ENCODE measurements around the gene SULT1A2. TPM values are rescaled to one million over a fixed set of nuclear protein-coding genes. Genes with fewer than 3 reads are reported as not detected.

Gene SULT1A2
- total and polyA plus RNA-seq, 2 donors (not counting 1 experiment from before 2014, with no cell fraction given), result 0.17 TPM; not detected in 1

DNA sequence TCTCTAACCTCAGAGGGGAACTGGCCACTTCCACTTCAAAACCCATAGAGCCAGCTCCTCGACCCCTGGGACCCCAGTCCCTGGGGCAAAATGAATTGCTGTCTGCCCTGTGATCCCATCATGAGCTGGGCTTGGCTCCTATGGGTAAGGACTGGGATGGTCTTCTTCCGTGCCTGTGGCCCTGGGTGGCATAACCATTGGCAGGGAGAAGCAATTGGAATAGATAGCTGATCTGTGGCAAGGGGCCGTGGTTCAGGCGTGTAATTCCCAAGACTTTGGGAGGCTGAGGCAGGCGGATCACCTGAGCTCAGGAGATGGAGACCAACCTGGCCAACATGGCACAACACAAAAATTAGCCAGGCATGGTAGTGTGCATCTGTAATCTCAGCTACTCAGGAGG is 4.3 kb downstream of the SULT1A2 start:
- no peaks in the 10 kb centered on the region for H3K27me3 ChIP-seq (ENCODE audit: control insufficient read depth, insufficient read depth, low read length)
- no peak overlapping the region for H2AFZ ChIP-seq (ENCODE audit: low read length)
- H3K79me2 ChIP-seq (ENCODE audit: control insufficient read depth, insufficient read depth, low read length), result no peaks in the 10 kb centered on the region
- no peaks in the 10 kb centered on the region for H3K4me1 ChIP-seq (ENCODE audit: control insufficient read depth, extremely low read depth, insufficient read depth, low read length)
- H3K9ac ChIP-seq (ENCODE audit: insufficient read depth, low read length), result no peak overlapping the region
- TF ChIP-seq, protein P1, sequence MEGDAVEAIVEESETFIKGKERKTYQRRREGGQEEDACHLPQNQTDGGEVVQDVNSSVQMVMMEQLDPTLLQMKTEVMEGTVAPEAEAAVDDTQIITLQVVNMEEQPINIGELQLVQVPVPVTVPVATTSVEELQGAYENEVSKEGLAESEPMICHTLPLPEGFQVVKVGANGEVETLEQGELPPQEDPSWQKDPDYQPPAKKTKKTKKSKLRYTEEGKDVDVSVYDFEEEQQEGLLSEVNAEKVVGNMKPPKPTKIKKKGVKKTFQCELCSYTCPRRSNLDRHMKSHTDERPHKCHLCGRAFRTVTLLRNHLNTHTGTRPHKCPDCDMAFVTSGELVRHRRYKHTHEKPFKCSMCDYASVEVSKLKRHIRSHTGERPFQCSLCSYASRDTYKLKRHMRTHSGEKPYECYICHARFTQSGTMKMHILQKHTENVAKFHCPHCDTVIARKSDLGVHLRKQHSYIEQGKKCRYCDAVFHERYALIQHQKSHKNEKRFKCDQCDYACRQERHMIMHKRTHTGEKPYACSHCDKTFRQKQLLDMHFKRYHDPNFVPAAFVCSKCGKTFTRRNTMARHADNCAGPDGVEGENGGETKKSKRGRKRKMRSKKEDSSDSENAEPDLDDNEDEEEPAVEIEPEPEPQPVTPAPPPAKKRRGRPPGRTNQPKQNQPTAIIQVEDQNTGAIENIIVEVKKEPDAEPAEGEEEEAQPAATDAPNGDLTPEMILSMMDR (conservative IDR thresholded peaks at IDR 0.05 in 1 of 2, IDR thresholded peaks at IDR 0.05 in 1 of 2; ENCODE audit: low read depth in 1 of 2, low read length in 2 of 2), result no peak
- TF ChIP-seq EZH2 (IDR thresholded peaks at IDR 0.05; ENCODE audit: low read length, missing control alignments), result no peak
- no peaks in the 10 kb centered on the region for H3K36me3 ChIP-seq (ENCODE audit: control insufficient read depth, insufficient read depth, low read length)
- H4K20me1 ChIP-seq (ENCODE audit: control insufficient read depth, extremely low read depth, insufficient read depth, low read length), result no peaks in the 10 kb centered on the region
- H3K9me3 ChIP-seq (ENCODE audit: control insufficient read depth, insufficient read depth, low read depth, low read length), result no peaks in the 10 kb centered on the region
- DNase-seq (ENCODE audit: low read depth in 2 of 2), result no peak
- no peak overlapping the region for H3K27ac ChIP-seq (ENCODE audit: insufficient read depth, low read length)
- no peak overlapping the region for H3K4me2 ChIP-seq (ENCODE audit: extremely low read depth, insufficient read depth, low read length)
- H3K4me3 ChIP-seq (replicated peaks in 1 of 4; ENCODE audit: control extremely low read depth in 1 of 4, insufficient read depth in 1 of 4, low read depth in 3 of 4, low read length in 4 of 4), result no peak overlapping the region

DNA sequence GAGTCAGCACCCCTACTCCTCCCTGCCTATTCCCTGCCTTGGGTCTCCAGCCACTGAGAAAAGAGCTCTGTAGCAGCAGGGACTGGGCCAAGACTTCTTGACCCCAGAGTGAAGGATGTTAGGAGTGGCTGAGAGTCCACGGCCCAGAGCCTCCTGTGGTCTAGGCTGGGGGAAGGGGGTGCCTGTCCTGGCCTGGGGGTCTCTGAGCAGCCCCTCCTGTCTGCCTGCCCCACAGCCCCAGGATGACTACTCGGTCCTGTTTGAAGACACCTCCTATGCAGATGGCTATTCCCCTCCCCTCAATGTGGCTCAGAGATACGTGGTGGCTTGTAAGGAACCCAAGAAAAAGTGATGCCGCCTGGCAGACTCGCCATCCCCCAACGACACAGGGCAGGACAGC is 5.5 kb downstream of the SULT1A2 start:
- H3K79me2 ChIP-seq (ENCODE audit: control insufficient read depth, insufficient read depth, low read length), result no peaks in the 10 kb centered on the region
- H3K4me2 ChIP-seq (ENCODE audit: extremely low read depth, insufficient read depth, low read length), result no peak overlapping the region
- H3K27me3 ChIP-seq (ENCODE audit: control insufficient read depth, insufficient read depth, low read length), result no peaks in the 10 kb centered on the region
- H3K4me3 ChIP-seq (replicated peaks in 1 of 4; ENCODE audit: control extremely low read depth in 1 of 4, insufficient read depth in 1 of 4, low read depth in 3 of 4, low read length in 4 of 4), result no peak overlapping the region
- no peak overlapping the region for H3K9ac ChIP-seq (ENCODE audit: insufficient read depth, low read length)
- H3K36me3 ChIP-seq (ENCODE audit: control insufficient read depth, insufficient read depth, low read length), result no peaks in the 10 kb centered on the region
- no peak overlapping the region for H3K27ac ChIP-seq (ENCODE audit: insufficient read depth, low read length)
- no peaks in the 10 kb centered on the region for H4K20me1 ChIP-seq (ENCODE audit: control insufficient read depth, extremely low read depth, insufficient read depth, low read length)
- H2AFZ ChIP-seq (ENCODE audit: low read length), result no peak overlapping the region
- TF ChIP-seq, protein P1 (conservative IDR thresholded peaks at IDR 0.05 in 1 of 2, IDR thresholded peaks at IDR 0.05 in 1 of 2; ENCODE audit: low read depth in 1 of 2, low read length in 2 of 2), result no peak
- no peak for TF ChIP-seq EZH2 (IDR thresholded peaks at IDR 0.05; ENCODE audit: low read length, missing control alignments)
- H3K4me1 ChIP-seq (ENCODE audit: control insufficient read depth, extremely low read depth, insufficient read depth, low read length), result no peaks in the 10 kb centered on the region
- H3K9me3 ChIP-seq (ENCODE audit: control insufficient read depth, insufficient read depth, low read depth, low read length), result no peaks in the 10 kb centered on the region
- no peak for DNase-seq (ENCODE audit: low read depth in 2 of 2)

DNA sequence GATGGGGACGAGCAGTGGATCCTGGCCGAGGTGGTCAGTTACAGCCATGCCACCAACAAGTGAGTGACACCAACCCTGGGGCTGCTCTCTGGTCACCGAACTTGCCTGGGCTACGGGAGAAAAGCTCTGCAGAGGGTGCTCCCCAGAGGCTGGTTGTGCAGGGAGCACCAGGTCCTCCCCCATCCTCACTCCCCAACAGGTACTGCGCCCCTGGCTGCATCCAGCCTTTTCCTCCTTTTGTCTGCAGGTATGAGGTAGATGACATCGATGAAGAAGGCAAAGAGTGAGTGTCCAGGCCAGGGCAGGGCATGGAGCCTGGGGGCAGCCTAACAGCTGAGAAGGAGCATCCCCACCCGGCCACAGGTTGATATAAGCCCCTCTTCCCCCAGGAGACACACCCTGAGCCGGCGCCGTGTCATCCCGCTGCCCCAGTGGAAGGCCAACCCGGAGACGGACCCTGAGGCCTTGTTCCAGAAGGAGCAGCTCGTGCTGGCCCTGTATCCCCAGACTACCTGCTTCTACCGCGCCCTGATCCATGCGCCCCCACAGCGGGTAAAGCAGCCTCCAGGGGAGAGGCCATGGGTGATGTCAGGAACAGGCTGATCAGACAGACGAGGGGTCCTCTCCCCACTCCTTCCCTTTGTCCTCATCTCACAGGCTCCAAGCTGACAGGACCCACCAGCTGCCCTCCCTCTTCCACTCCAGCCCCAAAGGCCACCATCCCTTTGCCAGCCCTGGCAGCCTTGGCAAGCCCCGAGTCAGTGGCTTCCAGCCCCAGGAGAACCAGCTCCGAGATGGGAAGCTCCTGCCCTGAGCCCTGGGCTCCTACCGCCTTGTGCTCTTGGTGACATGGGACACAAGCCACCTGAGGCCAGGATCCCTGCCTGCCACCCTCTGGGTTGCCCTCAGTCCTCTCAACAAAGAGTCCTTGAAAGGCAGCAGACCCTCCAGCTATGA is 6.2 kb downstream of the SULT1A2 start:
- DNase-seq (ENCODE audit: low read depth in 2 of 2), result no peak
- Histone ChIP-seq H3K4me1 (ENCODE audit: control insufficient read depth, extremely low read depth, insufficient read depth, low read length) (no peaks in the 10 kb centered on the region), H3K79me2 (ENCODE audit: control insufficient read depth, insufficient read depth, low read length) (no peaks in the 10 kb centered on the region), H3K9ac (ENCODE audit: insufficient read depth, low read length) (no peak overlapping the region), H3K9me3 (ENCODE audit: control insufficient read depth, insufficient read depth, low read depth, low read length) (no peaks in the 10 kb centered on the region), H3K4me2 (ENCODE audit: extremely low read depth, insufficient read depth, low read length) (no peak overlapping the region), H3K27me3 (ENCODE audit: control insufficient read depth, insufficient read depth, low read length) (no peaks in the 10 kb centered on the region), H3K27ac (ENCODE audit: insufficient read depth, low read length) (no peak overlapping the region), H2AFZ (ENCODE audit: low read length) (no peak overlapping the region), H4K20me1 (ENCODE audit: control insufficient read depth, extremely low read depth, insufficient read depth, low read length) (no peaks in the 10 kb centered on the region), H3K4me3 (replicated peaks in 1 of 4; ENCODE audit: control extremely low read depth in 1 of 4, insufficient read depth in 1 of 4, low read depth in 3 of 4, low read length in 4 of 4) (no peak overlapping the region), H3K36me3 (ENCODE audit: control insufficient read depth, insufficient read depth, low read length) (no peaks in the 10 kb centered on the region)
- TF ChIP-seq, protein P1 (conservative IDR thresholded peaks at IDR 0.05 in 1 of 2, IDR thresholded peaks at IDR 0.05 in 1 of 2; ENCODE audit: low read depth in 1 of 2, low read length in 2 of 2), result no peak
- TF ChIP-seq EZH2 (IDR thresholded peaks at IDR 0.05; ENCODE audit: low read length, missing control alignments), result no peak

All from fibroblast of lung (primary cell).